NCI-H146 (cell line): ENCODE results near the gene BPIFB1.

Source experiments
- DNase-seq: peaks from one replicate; lab custom pipeline; 2025; lab: John Stamatoyannopoulos, UW

Gene BPIFB1

GRCh38 chr20:33298391-33298790, 15.4 kb downstream of the BPIFB1 start:
- DNase-seq, result peak; percentile 87

GRCh38 chr20:33299111-33299603, 16.1 kb downstream of the BPIFB1 start:
- peak; percentile 80 for DNase-seq

GRCh38 chr20:33301192-33301930, 18.3 kb downstream of the BPIFB1 start:
- DNase-seq, result no peak

GRCh38 chr20:33303595-33303994, 20.6 kb downstream of the BPIFB1 start:
- DNase-seq, result no peak

- no peak for DNase-seq
Observed at GRCh38 chr20:33304046-33304445, 21.0 kb downstream of the BPIFB1 start.

- DNase-seq, result no peak
Observed at GRCh38 chr20:33305589-33306057, 22.6 kb downstream of the BPIFB1 start.

GRCh38 chr20:33306228-33306627, 23.2 kb downstream of the BPIFB1 start:
- DNase-seq, result no peak

- no peak for DNase-seq
Observed at GRCh38 chr20:33306807-33307206, 23.8 kb downstream of the BPIFB1 start.

- DNase-seq, result no peak
Observed at GRCh38 chr20:33308668-33309067, 25.7 kb downstream of the BPIFB1 start.

- peak; percentile 53 for DNase-seq
Observed at GRCh38 chr20:33309631-33310030, 26.6 kb downstream of the BPIFB1 start.

GRCh38 chr20:33310327-33310899, 27.4 kb downstream of the BPIFB1 start:
- no peak for DNase-seq

GRCh38 chr20:33311011-33311410, 28.0 kb downstream of the BPIFB1 start:
- DNase-seq, result no peak

- DNase-seq, result no peak
Observed at GRCh38 chr20:33311996-33312395, 29.0 kb downstream of the BPIFB1 start.

- DNase-seq, result no peak
Observed at GRCh38 chr20:33312583-33312982, 29.6 kb downstream of the BPIFB1 start.

- DNase-seq, result peak; percentile 30
Observed at GRCh38 chr20:33313686-33314314, 30.8 kb downstream of the BPIFB1 start.

- no peak for DNase-seq
Observed at GRCh38 chr20:33316343-33316742, 33.3 kb downstream of the BPIFB1 start.

- DNase-seq, result no peak
Observed at GRCh38 chr20:33316958-33317357, 33.9 kb downstream of the BPIFB1 start.

GRCh38 chr20:33317424-33318095, 34.5 kb downstream of the BPIFB1 start:
- no peak for DNase-seq

GRCh38 chr20:33318096-33318429, 35.0 kb downstream of the BPIFB1 start:
- DNase-seq, result peak; percentile 43

GRCh38 chr20:33320006-33320405, 37.0 kb downstream of the BPIFB1 start:
- DNase-seq, result no peak

GRCh38 chr20:33322456-33322855, 39.4 kb downstream of the BPIFB1 start:
- DNase-seq, result no peak

- no peak for DNase-seq
Observed at GRCh38 chr20:33323236-33323635, 40.2 kb downstream of the BPIFB1 start.

GRCh38 chr20:33325350-33325749, 42.3 kb downstream of the BPIFB1 start:
- no peak for DNase-seq
